Measurements from ENCODE around the gene ARHGAP40. TPM values are rescaled to one million over a fixed set of nuclear protein-coding genes. Genes with fewer than 3 reads are reported as not detected.

The ARHGAP40 gene
- total RNA-seq, 4 donors from 2014 or later = 0.21 to 1.2 TPM; not detected in 2

- intact Hi-C loops (cut with DNase I; ENCODE audit: low total_unique reads) = no loop called here
- TF ChIP-seq POLR2A (IDR thresholded peaks at IDR 0.05) (no peak), CTCF (IDR thresholded peaks at IDR 0.05) (no peak)
Measured at GRCh38 chr20:38665094-38665493, 63.5 kb downstream of the ARHGAP40 start.

GRCh38 chr20:38665506-38666285, 64.1 kb downstream of the ARHGAP40 start:
- intact Hi-C loops (cut with DNase I; ENCODE audit: low total_unique reads) = no loop called here
- Histone ChIP-seq H3K36me3 (no peaks in the 10 kb centered on the region), H3K4me1 (no peaks in the 10 kb centered on the region), H3K9me3 (no peaks in the 10 kb centered on the region), H3K4me3 (no peak overlapping the region), H3K27me3 (no peaks in the 10 kb centered on the region), H3K27ac (no peak overlapping the region)
- no peak for DNase-seq
- no peak for TF ChIP-seq CTCF (IDR thresholded peaks at IDR 0.05)
- no peak for TF ChIP-seq POLR2A (IDR thresholded peaks at IDR 0.05)

More at GRCh38 chr20:38665094-38665493, 63.5 kb downstream of the ARHGAP40 start:
- no peaks in the 10 kb centered on the region for H3K36me3 ChIP-seq
- no peaks in the 10 kb centered on the region for H3K9me3 ChIP-seq
- no peak overlapping the region for H3K4me3 ChIP-seq
- no peaks in the 10 kb centered on the region for H3K4me1 ChIP-seq
- H3K27me3 ChIP-seq = no peaks in the 10 kb centered on the region
- no peak overlapping the region for H3K27ac ChIP-seq
- no peak for DNase-seq

GRCh38 chr20:38667417-38667956, 65.9 kb downstream of the ARHGAP40 start:
- Histone ChIP-seq H3K27me3 (peaks cover 0 to 5% of the 10 kb centered on the region in 2 donors), H3K4me3 (no peak overlapping the region), H3K36me3 (no peaks in the 10 kb centered on the region), H3K9me3 (no peaks in the 10 kb centered on the region), H3K4me1 (no peaks in the 10 kb centered on the region), H3K27ac (no peak overlapping the region)
- no peak for TF ChIP-seq CTCF (IDR thresholded peaks at IDR 0.05)
- no peak for TF ChIP-seq POLR2A (IDR thresholded peaks at IDR 0.05)
- intact Hi-C loops (cut with DNase I; ENCODE audit: low total_unique reads) = no loop called here
- no peak for DNase-seq

GRCh38 chr20:38669688-38670087, 68.1 kb downstream of the ARHGAP40 start:
- Histone ChIP-seq H3K4me1 (peaks cover 0 to 3% of the 10 kb centered on the region in 2 donors), H3K36me3 (no peaks in the 10 kb centered on the region), H3K27ac (no peak overlapping the region), H3K4me3 (no peak overlapping the region), H3K27me3 (peaks cover 0 to 21% of the 10 kb centered on the region in 2 donors), H3K9me3 (no peaks in the 10 kb centered on the region)
- TF ChIP-seq POLR2A (IDR thresholded peaks at IDR 0.05) = no peak
- no peak for TF ChIP-seq CTCF (IDR thresholded peaks at IDR 0.05)
- intact Hi-C loops (cut with DNase I; ENCODE audit: low total_unique reads) = no loop called here
- no peak for DNase-seq

GRCh38 chr20:38670786-38671185, 69.2 kb downstream of the ARHGAP40 start:
- Histone ChIP-seq H3K27me3 (peaks cover 0 to 21% of the 10 kb centered on the region in 2 donors), H3K27ac (no peak overlapping the region), H3K4me3 (no peak overlapping the region), H3K36me3 (no peaks in the 10 kb centered on the region), H3K9me3 (no peaks in the 10 kb centered on the region), H3K4me1 (peaks cover 0 to 3% of the 10 kb centered on the region in 2 donors)
- no peak for TF ChIP-seq CTCF (IDR thresholded peaks at IDR 0.05)
- TF ChIP-seq POLR2A (IDR thresholded peaks at IDR 0.05) = no peak
- no peak for DNase-seq
- intact Hi-C loops (cut with DNase I; ENCODE audit: low total_unique reads) = no loop called here

All from uterus (tissue), 4 donors.